DMS53 (cell line): ENCODE measurements around the gene ZNF184.

Experiments used
- DNase-seq: peaks from one replicate; lab custom pipeline; 2025; lab: John Stamatoyannopoulos, UW

ZNF184 gene

DNA sequence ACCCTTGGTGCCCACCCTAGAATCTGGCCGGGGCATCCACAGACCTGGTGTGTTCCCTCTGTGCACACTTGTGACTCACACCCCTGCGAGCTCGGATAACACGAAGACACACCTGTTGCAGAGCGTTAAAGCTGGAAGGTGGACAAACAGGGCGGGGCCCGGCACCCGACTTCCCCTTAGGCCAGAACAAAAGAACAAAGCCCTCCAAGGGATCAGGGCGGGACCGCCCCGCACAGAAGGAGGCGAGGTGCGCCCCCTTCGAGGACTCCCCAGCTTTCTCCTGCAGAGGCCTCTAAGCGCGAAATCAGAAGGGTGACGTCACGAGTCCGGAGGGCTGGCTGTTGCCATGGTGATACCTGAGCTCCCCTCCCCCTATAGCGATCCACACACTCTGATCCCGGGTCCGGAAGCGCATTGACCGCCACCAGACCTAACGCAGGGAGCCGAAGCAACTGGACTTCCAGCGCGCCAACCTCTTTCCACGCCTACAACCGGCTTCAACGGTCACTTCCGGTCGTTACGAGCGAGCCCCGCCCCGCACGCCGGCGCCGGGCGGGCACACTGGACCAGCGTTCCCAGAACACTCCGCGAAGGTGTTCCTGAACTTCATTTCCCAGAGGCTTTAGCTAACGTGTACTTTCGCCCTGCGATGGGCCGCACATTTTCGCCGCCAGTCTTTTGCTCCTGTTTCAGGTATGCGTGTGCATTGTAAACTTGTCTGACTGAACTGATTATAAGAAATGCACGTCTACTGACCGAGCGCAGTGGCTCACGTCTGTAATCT lies at the start of gene ZNF184:
Gene ZNF184 (minus strand): TSS at position 489 of the 784 bp plus-strand sequence. CDS start 811 bp downstream, outside the sequence.
- peak; percentile 99 for DNase-seq

GRCh38 chr6:27518881-27519795 lies 46.2 kb upstream of the ZNF184 start:
- DNase-seq, result peak; percentile 84

GRCh38 chr6:27517928-27518787 lies 45.3 kb upstream of the ZNF184 start:
- DNase-seq, result peak; percentile 45

DNA sequence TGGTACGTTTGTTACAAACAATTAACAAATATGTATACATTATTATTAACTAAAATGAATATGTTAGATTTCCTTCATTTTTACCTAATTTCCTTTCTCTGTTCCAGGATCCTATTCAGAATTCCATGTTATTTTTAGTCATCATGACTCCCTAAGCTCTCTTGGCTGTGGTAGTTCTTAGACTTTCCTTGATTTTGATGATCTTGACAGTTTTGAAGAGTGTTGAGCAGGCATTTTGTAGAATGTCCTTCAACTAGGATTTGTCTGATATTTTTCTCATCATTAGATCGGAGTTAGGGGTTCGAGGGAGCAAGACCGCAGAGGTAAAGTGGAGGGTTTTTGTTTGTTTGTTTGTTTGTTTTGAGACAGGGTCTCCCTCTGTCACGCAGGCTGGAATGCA lies 44.3 kb upstream of the ZNF184 start:
- no peak for DNase-seq

DNA sequence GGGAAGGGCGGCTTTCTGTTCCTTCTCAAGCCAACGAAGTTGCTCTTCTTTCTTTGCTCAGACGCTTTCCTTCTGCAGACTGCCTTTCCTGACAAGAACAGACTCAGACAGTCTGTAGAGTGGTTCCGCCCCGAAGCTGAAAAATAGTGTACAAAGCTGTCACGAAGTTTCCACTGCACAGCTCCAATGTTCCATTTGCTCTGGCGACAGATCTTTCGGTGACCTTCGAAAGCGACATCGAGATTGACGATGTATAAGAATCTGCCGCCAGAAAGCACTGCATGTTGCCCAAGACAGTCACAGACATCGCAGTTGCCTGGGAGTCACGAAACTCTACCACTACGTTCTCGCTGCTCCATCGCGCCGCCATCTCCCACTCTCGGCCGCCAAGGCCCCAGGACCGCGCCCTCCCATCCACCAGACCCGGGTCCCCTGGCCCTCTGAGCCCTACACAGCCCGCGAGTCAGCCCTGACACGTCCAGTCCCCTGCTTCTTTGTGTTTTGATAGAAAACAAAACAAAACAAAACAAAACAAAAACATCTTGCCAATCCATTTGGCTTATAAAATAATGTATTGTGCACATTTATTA lies 42.1 kb upstream of the ZNF184 start:
- DNase-seq, result no peak

- no peak for DNase-seq
Measured at GRCh38 chr6:27512525-27512924, 39.6 kb upstream of the ZNF184 start.

GRCh38 chr6:27507041-27507956 lies 34.4 kb upstream of the ZNF184 start:
- no peak for DNase-seq

DNA sequence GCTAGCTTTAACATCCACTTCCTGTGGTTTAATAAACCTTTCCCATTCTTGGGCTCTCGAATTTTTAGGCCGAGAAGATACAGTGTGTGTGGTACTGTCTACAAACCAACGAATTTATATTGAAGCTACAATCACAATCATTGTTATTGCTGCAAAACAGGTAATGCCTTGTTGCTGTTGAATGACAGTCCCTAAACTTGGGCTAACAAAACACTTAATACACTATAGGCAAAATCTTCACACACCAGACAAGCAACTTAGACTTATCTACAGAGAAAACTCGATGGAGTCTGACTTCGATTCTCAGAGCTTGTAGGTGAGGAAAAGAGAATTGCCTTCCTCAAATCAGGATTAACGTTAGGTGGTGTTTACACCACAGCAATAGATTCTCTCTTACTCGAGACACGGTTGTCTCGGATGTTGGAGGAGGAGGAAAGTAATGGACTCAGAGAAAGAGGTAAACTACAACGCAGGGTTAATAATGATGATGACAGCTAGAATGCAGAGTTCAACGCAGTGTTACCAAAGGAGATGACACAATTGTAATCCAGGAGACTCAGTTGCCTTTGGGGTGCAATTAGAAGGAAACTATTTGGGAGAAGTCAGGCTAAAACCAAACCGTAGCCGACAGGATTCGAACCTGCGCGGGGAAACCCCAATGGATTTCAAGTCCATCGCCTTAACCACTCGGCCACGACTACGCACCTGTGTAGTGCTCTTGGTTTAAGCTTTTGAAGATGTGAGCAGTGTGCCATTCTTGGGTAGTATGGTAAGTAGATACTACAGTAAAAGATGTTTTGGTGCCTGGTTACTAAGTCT lies 32.5 kb upstream of the ZNF184 start:
- peak; percentile 72 for DNase-seq

DNA sequence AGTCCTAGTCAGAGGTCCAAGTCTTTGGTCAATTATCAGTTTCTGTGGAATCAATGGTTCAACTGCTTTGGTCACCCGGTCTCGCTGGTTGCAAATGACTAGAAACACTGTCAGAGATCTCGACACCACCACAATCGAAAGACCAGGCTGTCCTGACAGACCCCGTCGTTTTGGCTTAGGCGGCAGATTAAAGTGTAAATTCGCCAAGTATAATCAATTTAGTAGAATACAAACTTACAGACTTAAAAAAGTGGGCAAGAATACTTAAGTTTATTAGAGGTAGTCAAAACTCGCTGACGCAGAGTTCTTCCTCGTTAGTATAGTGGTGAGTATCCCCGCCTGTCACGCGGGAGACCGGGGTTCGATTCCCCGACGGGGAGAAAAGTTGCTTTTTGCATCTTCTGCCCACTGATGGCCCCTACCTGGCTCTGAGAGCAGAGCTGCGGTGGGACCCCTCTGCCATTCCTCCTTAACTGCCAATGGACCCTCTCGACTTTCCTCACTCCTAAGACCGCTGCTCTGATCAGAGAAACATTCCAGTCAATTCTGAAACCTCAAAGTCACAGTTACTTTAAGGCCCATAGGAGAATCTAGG lies 30.6 kb upstream of the ZNF184 start:
- peak; percentile 78 for DNase-seq

DNA sequence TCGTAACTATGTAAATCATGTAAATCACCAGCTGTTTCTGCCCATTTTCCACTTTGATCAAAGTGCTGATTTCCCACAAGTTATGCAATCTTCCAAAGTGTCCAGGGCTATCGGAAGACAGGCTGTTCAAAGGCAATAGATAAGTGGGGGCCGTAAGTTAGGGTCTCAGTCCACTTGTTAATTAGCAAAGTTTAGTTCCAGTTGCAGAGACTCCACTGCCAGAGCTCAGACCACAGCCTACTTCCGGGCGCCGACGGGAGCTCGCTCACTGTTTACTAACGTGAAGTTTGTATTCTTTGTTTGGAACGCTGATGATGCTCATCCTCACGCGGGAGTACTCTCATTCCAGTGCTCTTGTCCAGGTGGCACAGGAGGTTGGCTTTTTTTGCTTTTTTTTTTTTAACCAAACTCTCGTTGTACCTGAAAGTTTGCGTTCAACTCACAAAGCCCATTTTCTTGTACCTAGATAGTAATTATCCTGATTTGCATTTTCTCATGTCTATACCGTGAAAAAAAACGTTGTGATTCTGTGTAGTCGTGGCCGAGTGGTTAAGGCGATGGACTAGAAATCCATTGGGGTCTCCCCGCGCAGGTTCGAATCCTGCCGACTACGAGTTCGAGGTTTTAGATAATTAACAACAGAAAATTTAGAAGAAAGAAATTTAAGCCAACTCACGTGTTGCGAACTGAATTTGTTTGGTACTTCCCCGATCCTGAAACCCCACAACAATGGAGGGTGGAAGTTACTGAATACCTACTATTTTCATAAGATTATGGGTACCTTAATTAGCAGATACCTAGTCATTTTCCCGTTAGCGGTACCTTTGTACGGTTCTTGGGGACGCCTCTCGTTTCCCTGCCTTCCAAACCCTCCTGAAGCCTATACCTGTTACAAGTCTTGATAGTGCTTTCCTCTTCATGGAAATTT lies 29.9 kb upstream of the ZNF184 start:
- peak; percentile 87 for DNase-seq

GRCh38 chr6:27501187-27501586 lies 28.3 kb upstream of the ZNF184 start:
- DNase-seq, result no peak

DNA sequence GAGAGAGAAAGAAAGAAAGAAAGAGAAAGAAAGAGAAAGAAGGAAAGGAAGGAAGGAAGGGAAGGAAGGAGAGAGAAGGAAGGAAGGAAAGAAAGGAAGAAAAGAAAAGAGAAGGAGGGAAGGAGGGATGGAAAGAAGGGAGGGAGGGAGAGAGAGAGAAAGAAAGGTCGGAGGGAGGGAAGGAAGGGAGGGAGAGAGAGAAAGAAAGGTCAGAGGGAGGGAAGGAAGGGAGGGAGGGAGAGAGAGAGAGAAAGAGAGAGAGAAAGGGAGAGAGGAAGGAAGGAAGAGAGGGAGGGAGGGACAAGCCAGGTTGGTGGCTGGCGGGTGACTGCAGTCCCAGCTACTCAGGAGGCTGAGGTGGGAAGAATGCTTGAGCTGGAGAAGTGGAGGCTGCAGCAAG lies 27.3 kb upstream of the ZNF184 start:
- no peak for DNase-seq

DNA sequence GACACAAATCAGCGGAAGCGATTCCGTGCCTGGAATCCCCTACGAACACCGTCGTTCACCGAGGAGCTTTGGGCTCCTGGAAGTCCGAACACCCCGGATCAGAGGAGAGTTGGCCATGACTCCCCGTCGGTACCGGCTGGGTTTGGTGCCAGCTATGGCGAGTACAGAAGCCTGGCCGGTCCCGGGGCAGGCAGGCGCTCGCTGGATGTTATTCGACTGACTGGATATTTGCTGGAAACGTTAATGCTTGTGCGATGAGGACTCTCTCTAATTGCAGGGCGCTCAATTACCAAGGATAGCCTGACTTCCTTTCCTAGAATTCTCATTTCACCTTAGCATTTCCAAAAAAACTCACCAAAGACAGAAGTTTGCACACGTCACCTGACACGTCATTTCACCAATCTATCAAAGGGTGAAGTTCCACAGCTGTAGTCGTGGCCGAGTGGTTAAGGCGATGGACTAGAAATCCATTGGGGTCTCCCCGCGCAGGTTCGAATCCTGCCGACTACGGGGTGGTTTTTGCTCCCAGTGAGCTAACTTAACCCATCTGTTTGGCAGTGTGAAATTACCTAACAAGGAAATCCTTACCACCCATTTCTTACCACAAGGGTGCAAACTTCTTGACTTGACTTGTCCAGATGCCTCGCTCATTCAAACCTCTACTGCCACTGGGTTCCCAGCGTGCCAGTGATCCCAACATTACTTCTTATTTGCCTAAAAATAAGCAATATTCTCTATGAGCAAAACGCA lies 22.7 kb upstream of the ZNF184 start:
- DNase-seq, result peak; percentile 41

DNA sequence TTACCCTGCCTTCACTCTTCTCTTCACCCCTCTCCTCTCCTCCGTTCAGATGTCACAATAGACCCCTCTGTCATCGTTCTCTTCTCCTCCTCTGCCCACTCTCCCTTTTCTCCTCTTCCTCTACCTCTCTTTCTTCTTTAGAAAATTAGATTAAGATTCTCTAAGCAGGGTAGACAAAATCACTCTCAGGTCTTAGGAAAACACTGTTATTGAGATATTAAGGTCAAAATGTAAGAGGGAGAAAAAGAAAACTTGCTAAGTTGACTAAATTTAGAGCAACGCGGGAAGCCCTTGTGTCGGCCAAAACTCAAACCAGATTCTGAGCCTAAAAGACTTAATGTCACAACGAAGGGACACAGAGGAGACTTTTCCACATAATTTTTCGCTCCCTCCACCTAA lies 22.1 kb upstream of the ZNF184 start:
- DNase-seq, result no peak

- no peak for DNase-seq
Measured at GRCh38 chr6:27494103-27494502, 21.2 kb upstream of the ZNF184 start.

- no peak for DNase-seq
Measured at GRCh38 chr6:27492631-27493190, 19.8 kb upstream of the ZNF184 start.
